Activated CD8-positive, alpha-beta memory T cell treated with anti-CD3 and anti-CD28 coated beads, Interleukin-2, amount 50 U/mL, for 24 hours (primary cell): ENCODE data around the gene AMPD1.
A peak's percentile ranks its signal among the peaks of the same experiment; 100 is the strongest.

Experiments used
- DNase-seq: peaks from one replicate; pipeline ENCODE4 v3.0.0-alpha.2; 2020; ENCODE audit errors: extremely low read depth

The AMPD1 gene

GRCh38 chr1:114695430-114696058, at the start of gene AMPD1:
Gene AMPD1, minus strand, starts transcription at chr1:114695546. Its CDS starts 75 bp downstream, at chr1:114695471.
- no peak for DNase-seq

- no peak for DNase-seq
Observed at GRCh38 chr1:114741963-114742746, 46.8 kb upstream of the AMPD1 start.

GRCh38 chr1:114740331-114740730, 45.0 kb upstream of the AMPD1 start:
- DNase-seq, result no peak

- no peak for DNase-seq
Observed at GRCh38 chr1:114737314-114737849, 42.0 kb upstream of the AMPD1 start.

- no peak for DNase-seq
Observed at GRCh38 chr1:114735479-114735878, 40.1 kb upstream of the AMPD1 start.

- DNase-seq, result no peak
Observed at GRCh38 chr1:114729782-114730181, 34.4 kb upstream of the AMPD1 start.

- DNase-seq, result no peak
Observed at GRCh38 chr1:114728553-114728952, 33.2 kb upstream of the AMPD1 start.

GRCh38 chr1:114725230-114725629, 29.9 kb upstream of the AMPD1 start:
- DNase-seq, result no peak

GRCh38 chr1:114723915-114724314, 28.6 kb upstream of the AMPD1 start:
- DNase-seq, result no peak

GRCh38 chr1:114723457-114723856, 28.1 kb upstream of the AMPD1 start:
- DNase-seq, result no peak

- DNase-seq, result no peak
Observed at GRCh38 chr1:114720492-114720891, 25.1 kb upstream of the AMPD1 start.

GRCh38 chr1:114719424-114719787, 24.1 kb upstream of the AMPD1 start:
- DNase-seq, result no peak

GRCh38 chr1:114718661-114719423, 23.5 kb upstream of the AMPD1 start:
- DNase-seq, result no peak

- DNase-seq, result peak; percentile 86
Observed at GRCh38 chr1:114716304-114717170, 21.2 kb upstream of the AMPD1 start, which contains the start of gene NRAS. Gene NRAS, minus strand, starts transcription at chr1:114716771. Its CDS starts 611 bp downstream, at chr1:114716160.

GRCh38 chr1:114715952-114716303, 20.6 kb upstream of the AMPD1 start:
- DNase-seq, result no peak

- DNase-seq, result no peak
Observed at GRCh38 chr1:114712977-114713376, 17.6 kb upstream of the AMPD1 start.

- no peak for DNase-seq
Observed at GRCh38 chr1:114710360-114710759, 15.0 kb upstream of the AMPD1 start.

GRCh38 chr1:114707604-114708003, 12.3 kb upstream of the AMPD1 start:
- DNase-seq, result no peak

- DNase-seq, result no peak
Observed at GRCh38 chr1:114703242-114703641, 7.9 kb upstream of the AMPD1 start.

GRCh38 chr1:114702737-114703136, 7.4 kb upstream of the AMPD1 start:
- DNase-seq, result no peak

GRCh38 chr1:114701931-114702330, 6.6 kb upstream of the AMPD1 start:
- DNase-seq, result no peak
